ENCODE results near the gene TRIM50. TPM values are rescaled to one million over a fixed set of nuclear protein-coding genes. Genes with fewer than 3 reads are reported as not detected.
"Not testable (repeated sequence)": the region's sequence is repeated elsewhere in the genome, so short reads cannot be mapped to it uniquely, and the experiment has no call there.

Gene TRIM50
- total and polyA plus RNA-seq, 4 donors: 0.14 to 1.4 (median 0.15) TPM

- Histone ChIP-seq H3K36me3 (ENCODE audit: control insufficient read depth in 4 of 4, insufficient read depth in 3 of 4, low read depth in 1 of 4, low read length in 3 of 4) (no peaks in the 10 kb centered on the region), H3K9me3 (ENCODE audit: control insufficient read depth in 4 of 4, low read length in 3 of 4) (no peaks in the 10 kb centered on the region), H3K27ac (ENCODE audit: low read depth in 1 of 2, low read length in 2 of 2) (peak overlapping the region in 1 of 2 donors; percentile 0), H3K9ac (ENCODE audit: low read depth in 1 of 2, low read length in 2 of 2) (no peak overlapping the region), H3K27me3 (ENCODE audit: control insufficient read depth in 4 of 4, insufficient read depth in 4 of 4, low read length in 3 of 4) (no peaks in the 10 kb centered on the region), H3K4me3 (ENCODE audit: low read depth in 1 of 3, low read length in 3 of 3) (no peak overlapping the region), H3K4me1 (ENCODE audit: control insufficient read depth in 4 of 4, insufficient read depth in 4 of 4, low read length in 3 of 4) (no peaks in the 10 kb centered on the region)
- no peak for TF ChIP-seq FOXA2 (IDR thresholded peaks at IDR 0.05)
- WGBS: 55% methylated on average over 11 of the region's 11 CpGs
- DNase-seq (ENCODE audit: low spot score): no peak
These were observed 2.1 kb upstream of the TRIM50 start for GRCh38 chr7:73329861-73330581.

DNA sequence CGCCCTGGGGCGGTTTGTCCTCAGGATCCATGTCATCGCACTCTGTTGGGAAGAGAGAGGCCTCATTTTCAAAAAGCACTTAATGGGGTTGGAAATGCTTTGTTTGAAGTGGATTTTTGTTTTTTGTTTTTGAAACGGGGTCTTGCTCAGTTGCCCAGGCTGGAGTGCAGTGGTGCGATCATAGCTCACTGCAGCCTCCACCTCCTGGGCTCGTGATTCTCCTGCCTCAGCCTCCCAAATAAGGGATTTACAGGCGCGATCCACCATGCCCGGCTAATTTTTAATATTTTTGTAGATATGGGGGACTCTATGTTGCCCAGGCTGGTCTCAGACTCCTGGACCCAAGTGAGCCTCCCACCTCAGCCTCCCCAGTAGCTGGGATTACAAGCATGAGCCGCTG lies 814 bp upstream of the TRIM50 start:
- no peak for TF ChIP-seq YY1 (IDR thresholded peaks at IDR 0.05)
- TF ChIP-seq ZBTB33 (IDR thresholded peaks at IDR 0.05): no peak
- TF ChIP-seq, protein P1, sequence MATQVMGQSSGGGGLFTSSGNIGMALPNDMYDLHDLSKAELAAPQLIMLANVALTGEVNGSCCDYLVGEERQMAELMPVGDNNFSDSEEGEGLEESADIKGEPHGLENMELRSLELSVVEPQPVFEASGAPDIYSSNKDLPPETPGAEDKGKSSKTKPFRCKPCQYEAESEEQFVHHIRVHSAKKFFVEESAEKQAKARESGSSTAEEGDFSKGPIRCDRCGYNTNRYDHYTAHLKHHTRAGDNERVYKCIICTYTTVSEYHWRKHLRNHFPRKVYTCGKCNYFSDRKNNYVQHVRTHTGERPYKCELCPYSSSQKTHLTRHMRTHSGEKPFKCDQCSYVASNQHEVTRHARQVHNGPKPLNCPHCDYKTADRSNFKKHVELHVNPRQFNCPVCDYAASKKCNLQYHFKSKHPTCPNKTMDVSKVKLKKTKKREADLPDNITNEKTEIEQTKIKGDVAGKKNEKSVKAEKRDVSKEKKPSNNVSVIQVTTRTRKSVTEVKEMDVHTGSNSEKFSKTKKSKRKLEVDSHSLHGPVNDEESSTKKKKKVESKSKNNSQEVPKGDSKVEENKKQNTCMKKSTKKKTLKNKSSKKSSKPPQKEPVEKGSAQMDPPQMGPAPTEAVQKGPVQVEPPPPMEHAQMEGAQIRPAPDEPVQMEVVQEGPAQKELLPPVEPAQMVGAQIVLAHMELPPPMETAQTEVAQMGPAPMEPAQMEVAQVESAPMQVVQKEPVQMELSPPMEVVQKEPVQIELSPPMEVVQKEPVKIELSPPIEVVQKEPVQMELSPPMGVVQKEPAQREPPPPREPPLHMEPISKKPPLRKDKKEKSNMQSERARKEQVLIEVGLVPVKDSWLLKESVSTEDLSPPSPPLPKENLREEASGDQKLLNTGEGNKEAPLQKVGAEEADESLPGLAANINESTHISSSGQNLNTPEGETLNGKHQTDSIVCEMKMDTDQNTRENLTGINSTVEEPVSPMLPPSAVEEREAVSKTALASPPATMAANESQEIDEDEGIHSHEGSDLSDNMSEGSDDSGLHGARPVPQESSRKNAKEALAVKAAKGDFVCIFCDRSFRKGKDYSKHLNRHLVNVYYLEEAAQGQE (IDR thresholded peaks at IDR 0.05): no peak
- no peak for TF ChIP-seq TAF1 (conservative IDR thresholded peaks at IDR 0.05)
- no peak for TF ChIP-seq HNF4A (conservative IDR thresholded peaks at IDR 0.05)
- no peak for TF ChIP-seq MAX (IDR thresholded peaks at IDR 0.05)
- TF ChIP-seq FOXA2 (IDR thresholded peaks at IDR 0.05): no peak
- no peak for TF ChIP-seq NR2F2 (IDR thresholded peaks at IDR 0.05)
- TF ChIP-seq, protein P2, sequence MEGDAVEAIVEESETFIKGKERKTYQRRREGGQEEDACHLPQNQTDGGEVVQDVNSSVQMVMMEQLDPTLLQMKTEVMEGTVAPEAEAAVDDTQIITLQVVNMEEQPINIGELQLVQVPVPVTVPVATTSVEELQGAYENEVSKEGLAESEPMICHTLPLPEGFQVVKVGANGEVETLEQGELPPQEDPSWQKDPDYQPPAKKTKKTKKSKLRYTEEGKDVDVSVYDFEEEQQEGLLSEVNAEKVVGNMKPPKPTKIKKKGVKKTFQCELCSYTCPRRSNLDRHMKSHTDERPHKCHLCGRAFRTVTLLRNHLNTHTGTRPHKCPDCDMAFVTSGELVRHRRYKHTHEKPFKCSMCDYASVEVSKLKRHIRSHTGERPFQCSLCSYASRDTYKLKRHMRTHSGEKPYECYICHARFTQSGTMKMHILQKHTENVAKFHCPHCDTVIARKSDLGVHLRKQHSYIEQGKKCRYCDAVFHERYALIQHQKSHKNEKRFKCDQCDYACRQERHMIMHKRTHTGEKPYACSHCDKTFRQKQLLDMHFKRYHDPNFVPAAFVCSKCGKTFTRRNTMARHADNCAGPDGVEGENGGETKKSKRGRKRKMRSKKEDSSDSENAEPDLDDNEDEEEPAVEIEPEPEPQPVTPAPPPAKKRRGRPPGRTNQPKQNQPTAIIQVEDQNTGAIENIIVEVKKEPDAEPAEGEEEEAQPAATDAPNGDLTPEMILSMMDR (IDR thresholded peaks at IDR 0.05; ENCODE audit: low read depth, low read length, missing input control): no peak
- no peak for TF ChIP-seq GABPA (IDR thresholded peaks at IDR 0.05 in 1 of 2, conservative IDR thresholded peaks at IDR 0.05 in 1 of 2)
- no peak for TF ChIP-seq SP1 (IDR thresholded peaks at IDR 0.05)
- TF ChIP-seq JUND (IDR thresholded peaks at IDR 0.05): no peak
- TF ChIP-seq, protein P3, sequence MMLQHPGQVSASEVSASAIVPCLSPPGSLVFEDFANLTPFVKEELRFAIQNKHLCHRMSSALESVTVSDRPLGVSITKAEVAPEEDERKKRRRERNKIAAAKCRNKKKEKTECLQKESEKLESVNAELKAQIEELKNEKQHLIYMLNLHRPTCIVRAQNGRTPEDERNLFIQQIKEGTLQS (IDR thresholded peaks at IDR 0.05): no peak
- no peak for TF ChIP-seq RAD21 (IDR thresholded peaks at IDR 0.05)
- TF ChIP-seq EGR1 (IDR thresholded peaks at IDR 0.05; ENCODE audit: low read depth in 2 of 2): no peak
- no peak for TF ChIP-seq HNF4G (IDR thresholded peaks at IDR 0.05)
- 97% methylated on average over 10 of the region's 10 CpGs for WGBS
- DNase-seq (ENCODE audit: low spot score): no peak

DNA sequence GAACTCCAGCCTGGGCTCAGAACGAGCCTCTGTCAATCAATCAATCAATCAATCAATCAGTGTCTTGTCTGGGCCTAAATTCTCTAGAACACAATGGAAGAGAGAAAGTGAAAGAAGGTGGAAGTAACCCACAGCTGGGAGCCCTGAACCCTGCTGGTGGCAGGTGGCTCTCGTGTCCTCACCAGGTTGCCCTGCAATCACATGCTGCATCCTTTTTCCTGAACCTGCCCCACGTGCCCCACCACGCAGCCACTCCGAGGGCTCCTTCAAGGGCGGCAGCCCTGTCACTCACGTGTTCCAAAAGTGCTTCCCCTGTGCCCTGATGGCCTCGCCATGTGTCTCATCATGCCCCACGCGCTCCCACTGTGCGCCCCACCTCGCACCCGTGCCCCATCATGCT lies 433 bp downstream of the TRIM50 start:
- H3K36me3 ChIP-seq (ENCODE audit: control insufficient read depth in 4 of 4, insufficient read depth in 3 of 4, low read depth in 1 of 4, low read length in 3 of 4); H3K9ac ChIP-seq (ENCODE audit: low read depth in 1 of 2, low read length in 2 of 2); H3K27ac ChIP-seq (ENCODE audit: low read depth in 1 of 2, low read length in 2 of 2); H3K4me3 ChIP-seq (ENCODE audit: low read depth in 1 of 3, low read length in 3 of 3); H3K4me1 ChIP-seq (ENCODE audit: control insufficient read depth in 4 of 4, insufficient read depth in 4 of 4, low read length in 3 of 4); H3K27me3 ChIP-seq (ENCODE audit: control insufficient read depth in 4 of 4, insufficient read depth in 4 of 4, low read length in 3 of 4); DNase-seq (ENCODE audit: low spot score); H3K9me3 ChIP-seq (ENCODE audit: control insufficient read depth in 4 of 4, low read length in 3 of 4): not testable (repeated sequence)
- 81% methylated on average over 11 of the region's 13 CpGs for WGBS

More for the DNA sequence above, 814 bp upstream of the TRIM50 start:
- H3K27ac ChIP-seq (ENCODE audit: low read depth in 1 of 2, low read length in 2 of 2): no peak overlapping the region
- no peak overlapping the region for H3K9ac ChIP-seq (ENCODE audit: low read depth in 1 of 2, low read length in 2 of 2)
- no peak overlapping the region for H3K4me3 ChIP-seq (ENCODE audit: low read depth in 1 of 3, low read length in 3 of 3)
- no peaks in the 10 kb centered on the region for H3K36me3 ChIP-seq (ENCODE audit: control insufficient read depth in 4 of 4, insufficient read depth in 3 of 4, low read depth in 1 of 4, low read length in 3 of 4)
- H3K9me3 ChIP-seq (ENCODE audit: control insufficient read depth in 4 of 4, low read length in 3 of 4): no peaks in the 10 kb centered on the region
- no peaks in the 10 kb centered on the region for H3K27me3 ChIP-seq (ENCODE audit: control insufficient read depth in 4 of 4, insufficient read depth in 4 of 4, low read length in 3 of 4)
- H3K4me1 ChIP-seq (ENCODE audit: control insufficient read depth in 4 of 4, insufficient read depth in 4 of 4, low read length in 3 of 4): peaks cover 0 to 5% (median 0%) of the 10 kb centered on the region in 4 donors

Data from liver (tissue), 9 donors.